T-helper 9 cell (primary cell): ENCODE data around the gene SLC7A10.

Source experiments
- DNase-seq: peaks from one replicate; pipeline ENCODE4 v3.0.0-alpha.2; 2020

The SLC7A10 gene

DNA sequence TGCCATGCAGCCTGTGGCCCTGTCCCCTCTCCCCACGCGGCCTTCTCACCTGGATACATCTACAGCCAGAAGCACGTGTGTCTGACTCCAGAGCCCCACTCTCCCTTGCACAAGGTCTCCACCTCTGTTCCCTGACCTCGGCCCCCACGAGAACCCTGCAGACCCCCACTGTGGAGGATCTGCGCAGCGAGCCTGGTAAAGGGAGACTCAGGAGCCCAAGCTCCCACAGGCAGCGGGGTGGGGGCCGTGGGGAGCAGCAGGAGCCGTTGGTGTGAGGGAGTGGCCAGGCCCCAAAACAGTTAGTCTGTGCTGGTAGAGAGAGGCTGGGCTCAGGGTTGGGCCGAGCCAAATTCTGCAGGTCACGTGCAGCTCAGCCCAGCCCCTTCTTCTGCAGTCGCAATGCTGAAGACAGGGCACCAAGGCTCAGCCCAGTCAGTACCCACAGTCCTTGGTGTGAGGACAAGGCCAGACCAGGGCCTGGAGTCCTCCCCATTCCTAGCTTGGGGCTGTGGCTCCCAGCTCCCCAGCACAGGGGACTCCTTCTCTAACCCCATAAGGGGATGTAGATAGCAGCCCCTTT, 28.7 kb upstream of the SLC7A10 start:
- DNase-seq: no peak

- DNase-seq: no peak
Measured at GRCh38 chr19:33252971-33253370, 27.3 kb upstream of the SLC7A10 start.

DNA sequence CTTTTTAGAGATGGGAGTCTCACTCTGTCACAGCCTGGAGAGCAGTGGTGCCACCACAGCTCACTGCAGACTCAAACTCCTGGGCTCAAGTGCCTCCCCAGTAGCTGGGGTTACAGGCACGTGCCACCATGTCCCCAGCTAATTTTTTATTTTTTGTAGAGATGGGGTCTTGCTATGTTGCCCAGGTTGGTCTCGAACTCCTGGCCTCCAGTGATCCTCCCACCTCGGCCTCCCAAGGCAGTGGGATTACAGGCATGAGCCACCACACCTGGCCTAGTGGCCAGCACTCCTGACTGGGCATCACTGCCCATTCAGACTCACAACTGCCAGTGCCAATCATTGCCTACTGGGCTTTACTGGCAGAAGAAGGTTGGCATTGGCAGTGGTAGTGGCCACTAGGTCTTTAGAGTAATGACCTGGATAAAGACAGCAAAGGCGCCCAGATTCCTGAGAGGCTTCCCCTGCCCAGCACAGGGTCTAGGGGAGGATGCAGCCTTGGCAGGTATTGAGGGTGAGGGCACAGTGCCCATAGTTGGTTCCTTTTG, 26.8 kb upstream of the SLC7A10 start:
- no peak for DNase-seq

DNA sequence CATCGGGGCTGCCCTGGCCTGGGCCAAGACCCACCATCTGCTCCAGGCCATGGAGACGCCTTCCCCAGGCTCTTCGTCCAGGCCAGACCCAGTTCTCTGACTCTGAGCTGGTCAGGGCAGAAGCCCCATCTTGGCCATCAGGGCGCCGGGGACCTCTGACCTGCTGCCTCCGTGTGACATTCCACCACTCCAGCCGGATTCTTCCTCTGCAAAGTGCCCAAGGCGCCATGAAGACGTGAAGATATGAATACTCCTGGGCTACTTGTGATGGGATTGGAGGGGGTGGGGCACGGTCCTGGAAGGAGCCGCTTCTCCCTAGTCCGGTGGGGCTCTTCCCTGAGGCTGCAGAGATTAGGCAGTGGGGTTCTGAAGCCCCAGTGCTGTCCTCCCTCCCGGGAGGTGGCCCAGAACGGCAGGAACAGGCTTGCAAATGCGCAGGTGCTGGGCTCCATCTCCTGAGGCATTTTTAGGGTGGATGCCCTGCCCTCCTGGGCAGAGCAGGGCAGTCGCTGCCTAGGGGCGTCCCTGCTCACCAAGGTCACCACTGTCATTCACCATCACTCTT, 26.0 kb upstream of the SLC7A10 start:
- no peak for DNase-seq

- DNase-seq: no peak
Measured at GRCh38 chr19:33251076-33251475, 25.4 kb upstream of the SLC7A10 start.

GRCh38 chr19:33250500-33250899, 24.9 kb upstream of the SLC7A10 start:
- DNase-seq: no peak

DNA sequence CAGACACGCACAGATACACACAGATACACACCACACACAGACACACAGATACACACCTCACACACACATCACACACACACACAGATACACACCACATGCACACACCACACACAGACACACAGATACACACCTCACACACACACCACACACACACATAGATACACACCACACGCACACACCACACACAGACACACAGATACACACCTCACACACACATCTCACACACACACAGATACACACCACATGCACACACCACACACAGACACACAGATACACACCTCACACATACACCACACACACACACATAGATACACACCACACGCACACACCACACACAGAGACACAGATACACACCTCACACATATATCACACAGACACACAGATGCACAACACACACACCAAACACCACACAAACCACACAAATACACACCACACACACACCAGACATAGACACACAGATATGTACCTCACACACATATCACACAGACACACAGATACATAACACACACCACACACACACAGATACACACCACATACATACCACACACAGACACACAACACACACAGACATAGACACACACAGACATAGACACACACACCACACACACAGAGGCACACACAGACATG, 24.2 kb upstream of the SLC7A10 start:
- no peak for DNase-seq

DNA sequence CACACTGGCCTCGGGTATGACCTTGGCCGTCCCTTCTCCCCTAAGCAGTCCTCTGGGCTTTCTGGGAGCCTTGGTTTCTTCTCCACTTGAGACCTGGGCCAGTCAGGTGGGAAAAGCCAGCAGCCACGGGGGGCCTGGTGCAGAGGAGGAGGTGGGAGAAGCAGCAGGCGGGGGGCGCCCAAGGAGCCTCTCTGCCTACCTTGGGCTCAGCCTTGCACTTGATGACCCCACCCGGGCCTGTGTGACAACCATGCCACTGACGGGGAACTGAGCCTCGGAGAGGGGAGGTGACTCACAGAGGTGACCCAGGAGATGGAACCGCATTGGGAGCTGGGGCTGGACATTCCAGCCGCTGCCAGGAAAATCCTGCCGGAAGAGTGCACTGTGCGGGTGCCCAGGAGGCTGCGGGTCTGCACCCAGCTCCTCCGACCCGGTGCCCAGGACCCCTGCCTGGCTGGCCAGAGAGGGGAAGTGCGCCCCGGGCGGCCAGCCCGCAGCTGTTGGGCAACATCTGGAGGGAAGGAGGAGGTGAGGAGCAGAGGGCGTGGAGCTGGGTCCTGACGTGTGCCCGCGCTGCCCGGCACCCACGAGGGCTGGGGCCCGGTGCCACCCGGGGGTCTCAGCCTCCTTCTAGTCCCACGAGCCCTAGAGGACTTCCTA, 23.4 kb upstream of the SLC7A10 start:
- DNase-seq: no peak

- DNase-seq: no peak
Measured at GRCh38 chr19:33248553-33248953, 22.9 kb upstream of the SLC7A10 start.

DNA sequence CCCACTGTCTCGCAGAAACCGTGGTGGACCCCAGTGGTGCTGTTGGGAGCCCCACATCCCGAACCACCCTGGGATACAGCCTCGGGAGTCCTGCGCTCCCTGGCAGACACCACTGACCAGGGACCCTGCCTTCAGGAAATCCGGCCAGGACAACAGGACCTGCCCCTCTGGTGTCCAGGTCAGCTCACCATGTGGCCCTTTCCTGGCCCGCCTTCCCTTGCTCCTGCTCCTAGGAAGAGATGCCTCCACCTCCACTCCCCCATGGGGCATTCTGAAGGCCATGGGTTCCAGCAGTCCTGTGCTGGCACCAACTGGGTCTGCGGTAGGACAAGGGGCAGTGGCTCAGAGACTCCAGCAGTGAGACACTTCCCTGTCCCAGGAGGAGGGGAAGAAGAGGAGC, 22.5 kb upstream of the SLC7A10 start:
- DNase-seq: no peak

- DNase-seq: no peak
Measured at GRCh38 chr19:33247441-33247819, 21.8 kb upstream of the SLC7A10 start.

GRCh38 chr19:33246709-33247440, 21.2 kb upstream of the SLC7A10 start:
- no peak for DNase-seq

GRCh38 chr19:33245948-33246708, 20.5 kb upstream of the SLC7A10 start:
- DNase-seq: no peak

DNA sequence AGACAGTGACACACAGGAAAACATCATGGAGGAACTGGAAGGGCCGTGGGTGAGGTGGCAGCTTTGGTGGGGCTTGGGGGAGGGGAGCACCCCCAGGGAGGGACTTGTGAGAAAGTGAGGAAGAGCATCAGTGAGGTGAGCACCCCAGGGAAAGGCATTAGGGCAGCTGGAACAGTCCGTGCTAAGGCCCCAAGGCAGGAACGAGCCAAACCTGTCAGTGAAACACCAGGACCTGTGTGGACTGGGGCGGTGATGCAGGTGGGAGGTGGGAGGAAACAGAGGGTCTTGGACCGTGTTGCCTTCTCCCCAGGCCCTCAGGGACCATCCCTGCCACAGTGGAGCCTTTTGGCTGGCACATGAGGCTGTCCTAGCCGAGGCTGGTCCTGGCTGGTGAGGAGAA, 17.3 kb upstream of the SLC7A10 start:
- no peak for DNase-seq

- DNase-seq: no peak
Measured at GRCh38 chr19:33242131-33242530, 16.5 kb upstream of the SLC7A10 start.

GRCh38 chr19:33241530-33242101, 16.0 kb upstream of the SLC7A10 start:
- no peak for DNase-seq

DNA sequence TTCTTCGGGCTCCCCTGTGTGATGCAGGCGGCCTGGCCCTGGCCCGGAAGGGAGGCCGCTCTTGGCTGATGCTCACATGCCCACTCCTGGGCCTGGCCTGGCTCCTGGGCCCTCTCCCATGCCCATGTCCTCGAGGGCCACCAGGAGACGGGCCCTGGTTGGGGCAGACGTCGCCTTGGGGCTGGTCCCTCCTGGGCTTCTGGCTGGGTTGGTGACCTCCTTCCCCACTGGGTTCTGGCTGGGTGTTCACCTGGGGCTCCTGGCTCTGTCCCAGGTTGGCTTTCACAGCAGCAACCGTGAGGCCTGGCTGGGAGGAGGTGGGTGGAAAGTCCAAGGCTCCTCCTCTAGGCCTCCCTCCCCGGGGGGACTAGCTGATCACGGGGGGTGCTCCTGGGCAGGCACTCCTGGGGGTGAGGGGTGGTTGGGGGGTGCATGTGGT, 15.5 kb upstream of the SLC7A10 start:
- no peak for DNase-seq

GRCh38 chr19:33240181-33240771, 14.6 kb upstream of the SLC7A10 start:
- no peak for DNase-seq

GRCh38 chr19:33239223-33239975, 13.7 kb upstream of the SLC7A10 start:
- DNase-seq: no peak

DNA sequence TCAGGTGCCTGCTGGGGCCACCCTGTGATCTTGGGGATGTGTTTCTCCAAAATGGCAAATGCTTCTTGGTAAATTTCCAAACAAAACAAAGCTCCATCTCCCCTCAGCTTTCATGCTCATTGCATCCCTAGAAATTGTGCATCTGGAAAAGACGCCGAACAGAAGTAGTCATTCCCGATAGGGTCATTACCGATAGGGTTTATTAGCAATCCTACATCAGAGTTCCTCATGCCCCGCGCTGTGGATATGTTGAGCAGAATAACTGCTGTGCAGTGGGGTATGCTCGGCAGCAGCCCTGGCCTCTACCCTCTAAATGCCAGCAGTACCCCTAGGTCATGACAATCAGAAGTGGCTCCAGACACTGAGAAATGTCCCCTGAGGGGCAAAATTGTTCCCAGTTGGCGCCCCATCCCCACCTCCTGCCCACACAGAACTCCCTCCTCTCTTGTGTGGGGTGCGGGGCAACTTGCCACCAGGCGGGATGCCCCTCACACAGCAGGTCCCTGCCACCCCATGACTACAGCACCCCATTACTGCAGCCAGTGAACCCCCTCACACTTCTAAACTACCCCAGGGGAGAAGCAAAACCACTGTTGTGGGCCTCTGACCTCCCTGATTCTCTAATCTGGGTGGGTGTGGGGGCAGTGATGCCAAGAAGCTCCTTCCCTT, 13.0 kb upstream of the SLC7A10 start:
- no peak for DNase-seq
